ENCODE results near the gene KDELR1. TPM values are rescaled to one million over a fixed set of nuclear protein-coding genes. Genes with fewer than 3 reads are reported as not detected.

The KDELR1 gene
- total and polyA plus RNA-seq, 2 of the 13 experiments (the other 11 are each of a cell fraction or from before 2014, with no cell fraction given) = 134 to 185 TPM

DNA sequence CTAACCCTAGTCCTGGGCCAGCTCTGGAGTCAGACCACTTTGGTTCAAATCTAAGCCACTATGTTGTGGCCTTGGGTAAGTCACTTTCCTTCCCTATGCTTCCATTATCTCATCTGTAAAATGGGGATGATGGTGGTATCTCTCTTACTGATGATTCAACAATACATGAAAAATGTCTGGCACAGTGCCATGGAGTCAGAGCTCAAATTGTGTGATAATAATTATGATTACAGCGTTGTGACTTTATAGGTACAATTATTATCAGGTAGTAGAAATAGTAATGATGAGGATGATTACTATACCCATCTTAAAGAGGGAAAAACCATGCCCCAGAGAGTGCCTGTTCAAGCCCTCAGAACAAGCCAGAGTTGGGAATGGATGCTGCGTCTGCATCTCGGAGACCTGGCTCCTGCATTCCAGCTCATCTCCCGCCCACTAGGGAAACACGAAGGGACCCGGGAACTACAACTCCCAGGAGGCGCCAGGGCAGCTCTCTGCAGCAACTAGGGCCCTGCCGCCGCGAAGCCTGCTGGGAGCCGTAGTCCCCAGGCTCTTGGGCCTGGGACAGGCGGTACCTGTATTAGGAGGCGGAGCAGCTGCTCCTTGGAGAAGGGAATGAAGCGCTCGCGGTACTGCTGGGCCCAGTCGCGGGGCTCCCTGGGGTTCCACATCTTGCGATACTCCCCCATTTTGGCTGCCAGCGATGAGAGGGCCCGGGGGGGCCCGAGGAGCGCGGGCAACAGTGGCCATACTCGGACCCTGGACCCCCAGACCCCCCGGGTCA, 28.4 kb downstream of the KDELR1 start (continued):
- TF ChIP-seq, protein P1, sequence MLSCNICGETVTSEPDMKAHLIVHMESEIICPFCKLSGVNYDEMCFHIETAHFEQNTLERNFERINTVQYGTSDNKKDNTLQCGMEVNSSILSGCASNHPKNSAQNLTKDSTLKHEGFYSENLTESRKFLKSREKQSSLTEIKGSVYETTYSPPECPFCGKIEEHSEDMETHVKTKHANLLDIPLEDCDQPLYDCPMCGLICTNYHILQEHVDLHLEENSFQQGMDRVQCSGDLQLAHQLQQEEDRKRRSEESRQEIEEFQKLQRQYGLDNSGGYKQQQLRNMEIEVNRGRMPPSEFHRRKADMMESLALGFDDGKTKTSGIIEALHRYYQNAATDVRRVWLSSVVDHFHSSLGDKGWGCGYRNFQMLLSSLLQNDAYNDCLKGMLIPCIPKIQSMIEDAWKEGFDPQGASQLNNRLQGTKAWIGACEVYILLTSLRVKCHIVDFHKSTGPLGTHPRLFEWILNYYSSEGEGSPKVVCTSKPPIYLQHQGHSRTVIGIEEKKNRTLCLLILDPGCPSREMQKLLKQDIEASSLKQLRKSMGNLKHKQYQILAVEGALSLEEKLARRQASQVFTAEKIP (CRISPR knock-in tag; IDR thresholded peaks at IDR 0.05; ENCODE audit: borderline replicate concordance) = no peak
- TF ChIP-seq GZF1 (CRISPR knock-in tag; IDR thresholded peaks at IDR 0.05) (no peak), ZNF724P (CRISPR knock-in tag; IDR thresholded peaks at IDR 0.05; ENCODE audit: borderline replicate concordance) (no peak), WIZ (CRISPR knock-in tag; IDR thresholded peaks at IDR 0.05) (no peak), NFE2 (CRISPR knock-in tag; IDR thresholded peaks at IDR 0.05) (no peak), TARDBP (CRISPR knock-in tag; IDR thresholded peaks at IDR 0.05) (no peak; the same call in 1 of the 2 replicates), ETV6 (CRISPR knock-in tag; conservative IDR thresholded peaks at IDR 0.05) (no peak), NR2C2 (CRISPR knock-in tag; IDR thresholded peaks at IDR 0.05; ENCODE audit: borderline replicate concordance) (no peak), ZNF614 (CRISPR knock-in tag; IDR thresholded peaks at IDR 0.05; ENCODE audit: borderline replicate concordance) (0 out of 2 replicates have a peak, but pooled peaks have one; percentile 12), PHB2 (IDR thresholded peaks at IDR 0.05; ENCODE audit: partially characterized antibody) (no peak), TCF7 (IDR thresholded peaks at IDR 0.05; ENCODE audit: low read depth) (no peak), NFKBIZ (CRISPR knock-in tag; IDR thresholded peaks at IDR 0.05) (no peak), KMT2A (CRISPR knock-in tag; IDR thresholded peaks at IDR 0.05) (no peak), ASH2L (IDR thresholded peaks at IDR 0.05; ENCODE audit: insufficient read length, low read depth, low read length) (no peak), ZNF652 (CRISPR knock-in tag; IDR thresholded peaks at IDR 0.05; ENCODE audit: borderline replicate concordance, low read depth) (no peak), ZNF83 (CRISPR knock-in tag; IDR thresholded peaks at IDR 0.05; ENCODE audit: borderline replicate concordance) (no peak)
- TF ChIP-seq, protein P2, sequence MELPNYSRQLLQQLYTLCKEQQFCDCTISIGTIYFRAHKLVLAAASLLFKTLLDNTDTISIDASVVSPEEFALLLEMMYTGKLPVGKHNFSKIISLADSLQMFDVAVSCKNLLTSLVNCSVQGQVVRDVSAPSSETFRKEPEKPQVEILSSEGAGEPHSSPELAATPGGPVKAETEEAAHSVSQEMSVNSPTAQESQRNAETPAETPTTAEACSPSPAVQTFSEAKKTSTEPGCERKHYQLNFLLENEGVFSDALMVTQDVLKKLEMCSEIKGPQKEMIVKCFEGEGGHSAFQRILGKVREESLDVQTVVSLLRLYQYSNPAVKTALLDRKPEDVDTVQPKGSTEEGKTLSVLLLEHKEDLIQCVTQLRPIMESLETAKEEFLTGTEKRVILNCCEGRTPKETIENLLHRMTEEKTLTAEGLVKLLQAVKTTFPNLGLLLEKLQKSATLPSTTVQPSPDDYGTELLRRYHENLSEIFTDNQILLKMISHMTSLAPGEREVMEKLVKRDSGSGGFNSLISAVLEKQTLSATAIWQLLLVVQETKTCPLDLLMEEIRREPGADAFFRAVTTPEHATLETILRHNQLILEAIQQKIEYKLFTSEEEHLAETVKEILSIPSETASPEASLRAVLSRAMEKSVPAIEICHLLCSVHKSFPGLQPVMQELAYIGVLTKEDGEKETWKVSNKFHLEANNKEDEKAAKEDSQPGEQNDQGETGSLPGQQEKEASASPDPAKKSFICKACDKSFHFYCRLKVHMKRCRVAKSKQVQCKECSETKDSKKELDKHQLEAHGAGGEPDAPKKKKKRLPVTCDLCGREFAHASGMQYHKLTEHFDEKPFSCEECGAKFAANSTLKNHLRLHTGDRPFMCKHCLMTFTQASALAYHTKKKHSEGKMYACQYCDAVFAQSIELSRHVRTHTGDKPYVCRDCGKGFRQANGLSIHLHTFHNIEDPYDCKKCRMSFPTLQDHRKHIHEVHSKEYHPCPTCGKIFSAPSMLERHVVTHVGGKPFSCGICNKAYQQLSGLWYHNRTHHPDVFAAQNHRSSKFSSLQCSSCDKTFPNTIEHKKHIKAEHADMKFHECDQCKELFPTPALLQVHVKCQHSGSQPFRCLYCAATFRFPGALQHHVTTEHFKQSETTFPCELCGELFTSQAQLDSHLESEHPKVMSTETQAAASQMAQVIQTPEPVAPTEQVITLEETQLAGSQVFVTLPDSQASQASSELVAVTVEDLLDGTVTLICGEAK (IDR thresholded peaks at IDR 0.05) = no peak
- TF ChIP-seq, protein P2 (CRISPR knock-in tag; IDR thresholded peaks at IDR 0.05) = no peak; the same call in 1 of the 2 replicates
- TF ChIP-seq, protein P3, sequence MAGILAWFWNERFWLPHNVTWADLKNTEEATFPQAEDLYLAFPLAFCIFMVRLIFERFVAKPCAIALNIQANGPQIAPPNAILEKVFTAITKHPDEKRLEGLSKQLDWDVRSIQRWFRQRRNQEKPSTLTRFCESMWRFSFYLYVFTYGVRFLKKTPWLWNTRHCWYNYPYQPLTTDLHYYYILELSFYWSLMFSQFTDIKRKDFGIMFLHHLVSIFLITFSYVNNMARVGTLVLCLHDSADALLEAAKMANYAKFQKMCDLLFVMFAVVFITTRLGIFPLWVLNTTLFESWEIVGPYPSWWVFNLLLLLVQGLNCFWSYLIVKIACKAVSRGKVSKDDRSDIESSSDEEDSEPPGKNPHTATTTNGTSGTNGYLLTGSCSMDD (CRISPR knock-in tag; IDR thresholded peaks at IDR 0.05) = no peak

All from HepG2 (cell line).